Measurements from ENCODE around the gene FANCC. TPM values are rescaled to one million over a fixed set of nuclear protein-coding genes. Genes with fewer than 3 reads are reported as not detected.

Gene FANCC
- total and polyA plus RNA-seq, 11 donors = 2.4 to 6.2 (median 4.2) TPM

DNA sequence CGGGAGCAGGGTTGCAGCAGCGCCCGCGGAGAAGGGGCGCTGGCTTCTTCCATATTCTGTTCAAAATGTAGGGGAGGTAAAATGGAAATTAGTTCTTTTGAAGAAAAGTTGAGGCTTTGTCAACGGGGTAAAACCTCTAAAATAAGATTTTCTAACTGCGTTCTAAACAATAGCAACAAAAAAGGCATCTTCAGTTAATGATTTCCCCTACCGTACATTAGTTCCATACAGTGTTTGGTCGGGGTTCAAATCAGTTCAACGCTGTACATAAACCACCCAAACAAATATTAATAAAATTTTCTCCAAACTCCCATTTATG is 343 bp upstream of the FANCC start:
- ATAC-seq (no peak), DNase-seq (no peak)
- WGBS, 4 donors = 9 to 14% (median 11%) methylated on average over 10 of the region's 10 CpGs
- Histone ChIP-seq H3K9me3 (no peaks in the 10 kb centered on the region), H3K4me3 (peak overlapping the region; percentile 68 to 100 (median 85)), H3K27me3 (no peaks in the 10 kb centered on the region), H3K36me3 (no peaks in the 10 kb centered on the region), H3K27ac (peak overlapping the region; percentile 61 to 100 (median 94)), H3K4me1 (peaks cover 0 to 15% (median 5%) of the 10 kb centered on the region in 12 donors)
- TF ChIP-seq POLR2A (IDR thresholded peaks at IDR 0.05) = no peak
- TF ChIP-seq, protein P1, sequence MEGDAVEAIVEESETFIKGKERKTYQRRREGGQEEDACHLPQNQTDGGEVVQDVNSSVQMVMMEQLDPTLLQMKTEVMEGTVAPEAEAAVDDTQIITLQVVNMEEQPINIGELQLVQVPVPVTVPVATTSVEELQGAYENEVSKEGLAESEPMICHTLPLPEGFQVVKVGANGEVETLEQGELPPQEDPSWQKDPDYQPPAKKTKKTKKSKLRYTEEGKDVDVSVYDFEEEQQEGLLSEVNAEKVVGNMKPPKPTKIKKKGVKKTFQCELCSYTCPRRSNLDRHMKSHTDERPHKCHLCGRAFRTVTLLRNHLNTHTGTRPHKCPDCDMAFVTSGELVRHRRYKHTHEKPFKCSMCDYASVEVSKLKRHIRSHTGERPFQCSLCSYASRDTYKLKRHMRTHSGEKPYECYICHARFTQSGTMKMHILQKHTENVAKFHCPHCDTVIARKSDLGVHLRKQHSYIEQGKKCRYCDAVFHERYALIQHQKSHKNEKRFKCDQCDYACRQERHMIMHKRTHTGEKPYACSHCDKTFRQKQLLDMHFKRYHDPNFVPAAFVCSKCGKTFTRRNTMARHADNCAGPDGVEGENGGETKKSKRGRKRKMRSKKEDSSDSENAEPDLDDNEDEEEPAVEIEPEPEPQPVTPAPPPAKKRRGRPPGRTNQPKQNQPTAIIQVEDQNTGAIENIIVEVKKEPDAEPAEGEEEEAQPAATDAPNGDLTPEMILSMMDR (IDR thresholded peaks at IDR 0.05) = no peak
- intact Hi-C loops (cut with DNase I) = loop anchor here in 8 of 10 donors (2.0 to 10.0 kb wide), 5 partner anchors 187 to 557 kb away; partner anchors contain the start of gene ERCC6L2 (in 1 of the 8)

DNA sequence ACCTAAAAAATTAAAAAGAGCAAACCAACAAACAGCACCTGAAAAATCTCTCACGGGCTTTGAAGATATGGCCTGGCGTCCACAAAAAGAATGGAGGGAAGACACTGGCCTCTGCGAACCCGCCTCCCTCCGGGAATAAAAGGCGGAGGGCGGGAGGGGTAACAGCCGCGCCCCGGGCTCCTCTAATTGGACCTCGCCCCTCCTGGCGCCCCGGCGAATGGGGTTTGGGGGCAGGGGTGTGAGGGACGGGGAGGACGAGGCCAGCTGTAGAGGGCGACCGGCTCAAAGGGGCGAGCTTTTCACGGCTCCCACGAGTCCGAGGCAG is 753 bp downstream of the FANCC start:
- DNase-seq = peak in 4 of 5 donors; percentile 49 to 82 (median 72)
- intact Hi-C loops (cut with DNase I) = loop anchor here in 8 of 10 donors (2.0 to 10.0 kb wide), 5 partner anchors 188 to 558 kb away; partner anchors contain the start of gene ERCC6L2 (in 1 of the 8)
- peak overlapping the region; percentile 68 to 100 (median 85) for H3K4me3 ChIP-seq
- TF ChIP-seq, protein P1 (IDR thresholded peaks at IDR 0.05) = peak in 3 of 12 donors; percentile 14 to 25 (median 19)
- TF ChIP-seq POLR2A (IDR thresholded peaks at IDR 0.05) = no peak
- WGBS, 4 donors = 0 to 1% (median 0%) methylated on average over 15 to 22 of the region's 22 CpGs
- ATAC-seq = peak; percentile 42 to 75 (median 56)
- peak overlapping the region; percentile 61 to 100 (median 94) for H3K27ac ChIP-seq
- no peaks in the 10 kb centered on the region for H3K9me3 ChIP-seq
- peaks cover 0 to 15% (median 5%) of the 10 kb centered on the region in 12 donors for H3K4me1 ChIP-seq
- no peaks in the 10 kb centered on the region for H3K36me3 ChIP-seq
- no peaks in the 10 kb centered on the region for H3K27me3 ChIP-seq

DNA sequence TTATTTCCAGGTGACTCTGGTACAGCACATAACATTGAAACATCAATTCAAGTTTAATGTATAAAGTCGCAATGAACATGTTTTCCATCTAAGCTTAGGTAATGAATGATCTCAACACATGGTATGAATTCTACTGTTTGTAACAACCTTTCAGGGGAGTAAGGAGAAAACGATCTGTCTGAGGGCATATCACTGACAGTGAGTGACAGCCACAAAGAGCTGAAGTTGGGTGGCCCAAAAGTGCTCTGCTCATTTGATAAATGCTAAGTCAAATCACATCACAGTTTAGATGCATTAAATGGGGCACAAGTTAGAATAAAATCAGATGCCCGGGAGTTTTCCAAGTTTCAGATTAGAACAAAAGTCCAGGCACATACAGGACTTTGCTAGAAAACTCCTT is 1.2 kb downstream of the FANCC start:
- Histone ChIP-seq H3K9me3 (no peaks in the 10 kb centered on the region), H3K4me1 (peaks cover 0 to 15% (median 5%) of the 10 kb centered on the region in 12 donors), H3K36me3 (no peaks in the 10 kb centered on the region), H3K27me3 (no peaks in the 10 kb centered on the region), H3K4me3 (peak overlapping the region in 10 of 12 donors; percentile 75 to 100 (median 85)), H3K27ac (peak overlapping the region in 9 of 12 donors; percentile 88 to 100 (median 95))
- TF ChIP-seq, protein P1 (IDR thresholded peaks at IDR 0.05) = no peak
- no peak for TF ChIP-seq POLR2A (IDR thresholded peaks at IDR 0.05)
- 34 to 39% (median 35%) methylated on average over 3 of the region's 3 CpGs for WGBS, 4 donors
- DNase-seq (no peak), ATAC-seq (no peak)
- intact Hi-C loops (cut with DNase I) = loop anchor here in 8 of 10 donors (2.0 to 10.0 kb wide), 5 partner anchors 189 to 559 kb away; partner anchors contain the start of gene ERCC6L2 (in 1 of the 8)

DNA sequence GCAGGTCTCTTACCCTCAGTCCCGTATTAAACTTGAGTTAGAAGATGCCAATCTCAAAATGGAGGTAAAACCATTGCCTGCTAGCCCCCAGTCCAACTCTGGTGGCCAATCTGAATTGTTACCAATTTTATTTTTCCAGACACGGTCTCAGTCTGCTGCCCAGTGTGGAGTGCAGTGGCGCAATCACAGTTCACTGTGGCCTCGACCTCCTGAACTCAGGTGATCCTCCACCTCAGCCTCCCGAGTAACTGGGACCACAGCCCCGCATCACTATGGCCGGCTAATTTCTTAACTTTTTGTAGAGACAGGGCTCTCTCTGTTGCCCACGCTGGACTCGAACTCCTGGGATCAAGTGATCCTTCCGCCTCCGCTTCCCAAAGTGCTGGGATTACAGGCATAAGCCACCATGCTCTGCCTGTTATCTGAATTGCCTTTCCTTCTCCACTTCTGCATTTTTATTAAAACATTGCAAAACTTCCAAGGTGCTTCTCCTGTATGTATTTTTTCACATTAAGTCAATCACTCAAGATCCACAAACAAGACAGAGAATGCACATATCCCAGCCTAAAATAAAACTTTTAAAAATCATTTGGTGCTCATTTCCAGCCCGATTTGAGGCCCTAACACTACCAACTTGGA is 2.3 kb downstream of the FANCC start:
- H3K36me3 ChIP-seq = no peaks in the 10 kb centered on the region
- TF ChIP-seq POLR2A (IDR thresholded peaks at IDR 0.05) = no peak
- TF ChIP-seq, protein P1 (IDR thresholded peaks at IDR 0.05) = no peak
- intact Hi-C loops (cut with DNase I) = loop anchor here in 8 of 10 donors (5.0 to 10.0 kb wide), 4 partner anchors 190 to 560 kb away; partner anchors contain the start of gene ERCC6L2 (in 1 of the 8)
- ATAC-seq (no peak), DNase-seq (no peak)
- H3K4me3 ChIP-seq = no peak overlapping the region
- no peaks in the 10 kb centered on the region for H3K27me3 ChIP-seq
- H3K27ac ChIP-seq = no peak overlapping the region
- WGBS, 4 donors = 96 to 97% (median 97%) methylated on average over 12 of the region's 12 CpGs
- H3K9me3 ChIP-seq = no peaks in the 10 kb centered on the region
- peaks cover 0 to 15% (median 5%) of the 10 kb centered on the region in 12 donors for H3K4me1 ChIP-seq
